ENCODE data around the gene CETN2.

Gene CETN2

DNA sequence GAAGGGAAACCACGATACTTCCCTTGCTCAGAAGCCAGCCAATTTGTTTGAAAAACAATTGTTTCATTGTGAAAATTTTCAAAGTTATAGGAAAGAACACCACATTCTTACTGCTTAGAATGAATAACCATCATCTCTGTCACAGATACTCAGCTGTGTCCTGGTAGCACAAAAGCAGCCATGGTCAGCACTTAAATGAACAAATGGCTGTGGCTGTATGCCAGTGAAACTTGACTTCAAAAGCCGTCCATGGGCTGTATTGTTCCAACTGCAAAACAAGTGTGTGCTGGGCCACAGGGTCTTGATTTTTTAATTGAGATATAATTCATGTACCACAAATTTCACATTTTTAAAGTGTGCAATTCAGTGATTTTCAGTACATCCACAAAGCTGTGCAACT, 19.9 kb upstream of the CETN2 start:
- H3K27me3 ChIP-seq (ENCODE audit: insufficient read depth, low read length), result no peaks in the 10 kb centered on the region
- H2AFZ ChIP-seq (ENCODE audit: low read length), result no peak overlapping the region
- H3F3A ChIP-seq (ENCODE audit: insufficient read depth, low read length), result no peaks in the 10 kb centered on the region

DNA sequence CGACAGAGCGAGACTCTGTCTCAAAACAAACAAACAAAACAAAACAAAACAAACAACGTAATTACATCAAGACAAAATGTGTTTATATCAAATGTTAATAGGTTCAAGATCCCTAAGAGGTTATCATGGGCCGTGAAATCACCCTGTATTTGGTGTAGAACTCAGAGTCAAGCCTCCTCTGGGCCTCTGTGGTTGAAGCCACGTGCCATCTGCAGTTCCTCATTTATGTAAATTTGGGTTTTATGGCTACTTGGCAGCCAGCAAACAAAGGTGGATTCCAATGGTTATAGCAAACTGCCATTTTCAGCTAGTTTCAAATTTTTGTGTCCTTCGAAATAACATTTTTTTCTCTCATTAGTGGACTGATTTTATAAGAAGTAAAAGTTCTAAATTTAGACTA, 16.7 kb upstream of the CETN2 start:
- TF ChIP-seq, protein P1, sequence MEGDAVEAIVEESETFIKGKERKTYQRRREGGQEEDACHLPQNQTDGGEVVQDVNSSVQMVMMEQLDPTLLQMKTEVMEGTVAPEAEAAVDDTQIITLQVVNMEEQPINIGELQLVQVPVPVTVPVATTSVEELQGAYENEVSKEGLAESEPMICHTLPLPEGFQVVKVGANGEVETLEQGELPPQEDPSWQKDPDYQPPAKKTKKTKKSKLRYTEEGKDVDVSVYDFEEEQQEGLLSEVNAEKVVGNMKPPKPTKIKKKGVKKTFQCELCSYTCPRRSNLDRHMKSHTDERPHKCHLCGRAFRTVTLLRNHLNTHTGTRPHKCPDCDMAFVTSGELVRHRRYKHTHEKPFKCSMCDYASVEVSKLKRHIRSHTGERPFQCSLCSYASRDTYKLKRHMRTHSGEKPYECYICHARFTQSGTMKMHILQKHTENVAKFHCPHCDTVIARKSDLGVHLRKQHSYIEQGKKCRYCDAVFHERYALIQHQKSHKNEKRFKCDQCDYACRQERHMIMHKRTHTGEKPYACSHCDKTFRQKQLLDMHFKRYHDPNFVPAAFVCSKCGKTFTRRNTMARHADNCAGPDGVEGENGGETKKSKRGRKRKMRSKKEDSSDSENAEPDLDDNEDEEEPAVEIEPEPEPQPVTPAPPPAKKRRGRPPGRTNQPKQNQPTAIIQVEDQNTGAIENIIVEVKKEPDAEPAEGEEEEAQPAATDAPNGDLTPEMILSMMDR (IDR thresholded peaks at IDR 0.05; ENCODE audit: low read length), result no peak
- Histone ChIP-seq H2AFZ (ENCODE audit: low read length) (no peak overlapping the region), H3F3A (ENCODE audit: insufficient read depth, low read length) (no peaks in the 10 kb centered on the region), H3K27ac (ENCODE audit: low read depth, low read length, poor library complexity, severe bottlenecking) (no peak overlapping the region), H3K9ac (ENCODE audit: low read length) (no peak overlapping the region), H3K36me3 (ENCODE audit: insufficient read depth, low read length) (peaks cover 42% of the 10 kb centered on the region), H3K9me2 (ENCODE audit: low read depth, low read length) (no peaks in the 10 kb centered on the region), H3K4me1 (ENCODE audit: insufficient read depth, low read length, severe bottlenecking) (peaks cover 9% of the 10 kb centered on the region), H3K4me2 (ENCODE audit: low read length) (no peak overlapping the region), H3K4me3 (ENCODE audit: low read depth, low read length, poor library complexity, severe bottlenecking) (no peak overlapping the region), H4K20me1 (ENCODE audit: insufficient read depth, low read length) (no peaks in the 10 kb centered on the region), H3K27me3 (ENCODE audit: insufficient read depth, low read length) (no peaks in the 10 kb centered on the region), H3K79me2 (ENCODE audit: insufficient read depth, low read length) (no peaks in the 10 kb centered on the region), H3K9me3 (ENCODE audit: low read length) (no peaks in the 10 kb centered on the region)

More for the DNA sequence above, 19.9 kb upstream of the CETN2 start:
- Histone ChIP-seq H3K9me2 (ENCODE audit: low read depth, low read length) (no peaks in the 10 kb centered on the region), H3K9ac (ENCODE audit: low read length) (no peak overlapping the region), H3K4me3 (ENCODE audit: low read depth, low read length, poor library complexity, severe bottlenecking) (no peak overlapping the region), H3K27ac (ENCODE audit: low read depth, low read length, poor library complexity, severe bottlenecking) (no peak overlapping the region), H3K79me2 (ENCODE audit: insufficient read depth, low read length) (no peaks in the 10 kb centered on the region), H3K36me3 (ENCODE audit: insufficient read depth, low read length) (peaks cover 49% of the 10 kb centered on the region), H4K20me1 (ENCODE audit: insufficient read depth, low read length) (no peaks in the 10 kb centered on the region), H3K4me2 (ENCODE audit: low read length) (no peak overlapping the region), H3K9me3 (ENCODE audit: low read length) (no peaks in the 10 kb centered on the region), H3K4me1 (ENCODE audit: insufficient read depth, low read length, severe bottlenecking) (peaks cover 9% of the 10 kb centered on the region)
- TF ChIP-seq EZH2 (IDR thresholded peaks at IDR 0.05; ENCODE audit: borderline replicate concordance, low read length), result no peak

DNA sequence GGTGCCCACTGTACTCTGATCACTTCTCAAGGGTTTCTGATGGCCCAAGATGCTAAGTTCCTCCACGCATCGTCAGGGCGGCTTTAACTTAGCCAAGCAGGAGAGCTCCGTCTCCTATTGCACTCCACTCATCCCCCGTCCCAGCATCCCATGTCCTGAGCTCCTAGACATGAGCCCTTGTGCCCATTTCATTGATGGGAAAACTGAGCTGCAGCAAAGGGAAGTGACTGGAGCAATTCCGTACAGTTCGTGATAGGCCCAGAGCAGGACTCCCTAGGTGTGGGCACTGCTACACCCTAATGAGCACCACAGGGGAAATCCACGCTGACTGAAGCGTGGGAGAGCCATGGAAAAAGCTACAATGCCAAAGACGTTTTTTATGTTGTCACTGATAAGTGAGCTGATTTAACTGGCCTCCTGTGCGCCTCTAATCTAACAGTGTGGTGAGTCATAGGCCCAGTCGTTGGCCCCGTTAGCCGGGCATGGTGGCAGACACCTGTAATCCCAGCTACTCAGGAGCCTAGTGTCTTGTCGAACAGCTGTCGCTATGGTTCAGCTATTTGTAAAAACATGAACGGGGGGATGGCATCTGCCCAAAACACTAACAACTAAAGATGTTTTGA, 15.2 kb upstream of the CETN2 start:
- Histone ChIP-seq H3K4me1 (ENCODE audit: insufficient read depth, low read length, severe bottlenecking) (peaks cover 9% of the 10 kb centered on the region), H3K9me3 (ENCODE audit: low read length) (no peaks in the 10 kb centered on the region)
- no peak for TF ChIP-seq EZH2 (IDR thresholded peaks at IDR 0.05; ENCODE audit: borderline replicate concordance, low read length)
- TF ChIP-seq, protein P1 (IDR thresholded peaks at IDR 0.05; ENCODE audit: low read length), result no peak

DNA sequence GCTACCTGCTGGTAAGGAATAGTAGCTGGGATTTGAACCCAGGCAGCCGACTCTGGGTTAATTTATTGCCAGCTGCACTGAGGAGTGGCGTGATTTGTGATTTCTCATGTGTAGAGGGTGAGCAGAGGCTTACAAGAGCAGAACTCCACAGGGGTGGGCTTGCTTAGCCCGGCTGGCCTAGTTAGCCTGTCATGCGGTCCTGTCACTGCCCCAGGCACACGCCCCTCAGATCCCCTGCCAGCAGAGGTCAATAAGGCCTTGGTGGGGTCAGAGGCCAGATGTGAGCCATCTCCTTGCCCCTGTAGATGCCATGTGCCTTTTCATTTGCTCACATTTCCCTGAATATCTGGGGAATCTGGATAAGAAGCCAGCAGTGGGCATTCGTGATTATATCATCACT, 13.7 kb upstream of the CETN2 start:
- H3K9ac ChIP-seq (ENCODE audit: low read length), result no peak overlapping the region
- no peak overlapping the region for H3K27ac ChIP-seq (ENCODE audit: low read depth, low read length, poor library complexity, severe bottlenecking)
- H3K4me1 ChIP-seq (ENCODE audit: insufficient read depth, low read length, severe bottlenecking), result peaks cover 9% of the 10 kb centered on the region
- no peak overlapping the region for H3K4me2 ChIP-seq (ENCODE audit: low read length)
- H2AFZ ChIP-seq (ENCODE audit: low read length), result no peak overlapping the region
- no peaks in the 10 kb centered on the region for H3K79me2 ChIP-seq (ENCODE audit: insufficient read depth, low read length)
- H3F3A ChIP-seq (ENCODE audit: insufficient read depth, low read length), result no peaks in the 10 kb centered on the region
- H3K9me2 ChIP-seq (ENCODE audit: low read depth, low read length), result no peaks in the 10 kb centered on the region
- no peaks in the 10 kb centered on the region for H3K9me3 ChIP-seq (ENCODE audit: low read length)
- no peak overlapping the region for H3K4me3 ChIP-seq (ENCODE audit: low read depth, low read length, poor library complexity, severe bottlenecking)
- H3K27me3 ChIP-seq (ENCODE audit: insufficient read depth, low read length), result no peaks in the 10 kb centered on the region
- H4K20me1 ChIP-seq (ENCODE audit: insufficient read depth, low read length), result no peaks in the 10 kb centered on the region
- H3K36me3 ChIP-seq (ENCODE audit: insufficient read depth, low read length), result peaks cover 25% of the 10 kb centered on the region
- TF ChIP-seq EZH2 (IDR thresholded peaks at IDR 0.05; ENCODE audit: borderline replicate concordance, low read length), result no peak
- TF ChIP-seq, protein P1 (IDR thresholded peaks at IDR 0.05; ENCODE audit: low read length), result no peak

More for the DNA sequence above, 15.2 kb upstream of the CETN2 start:
- Histone ChIP-seq H3K9me2 (ENCODE audit: low read depth, low read length) (no peaks in the 10 kb centered on the region), H3F3A (ENCODE audit: insufficient read depth, low read length) (no peaks in the 10 kb centered on the region), H3K9ac (ENCODE audit: low read length) (no peak overlapping the region), H3K4me2 (ENCODE audit: low read length) (no peak overlapping the region), H3K79me2 (ENCODE audit: insufficient read depth, low read length) (no peaks in the 10 kb centered on the region), H4K20me1 (ENCODE audit: insufficient read depth, low read length) (no peaks in the 10 kb centered on the region), H3K36me3 (ENCODE audit: insufficient read depth, low read length) (peaks cover 40% of the 10 kb centered on the region), H3K27me3 (ENCODE audit: insufficient read depth, low read length) (no peaks in the 10 kb centered on the region), H2AFZ (ENCODE audit: low read length) (no peak overlapping the region), H3K4me3 (ENCODE audit: low read depth, low read length, poor library complexity, severe bottlenecking) (no peak overlapping the region), H3K27ac (ENCODE audit: low read depth, low read length, poor library complexity, severe bottlenecking) (no peak overlapping the region)

All from OCI-LY1 (cell line).